HepG2 (cell line): Measurements from ENCODE around the gene ACVR1C. TPM values are rescaled to one million over a fixed set of nuclear protein-coding genes. Genes with fewer than 3 reads are reported as not detected.

Experiments
- ATAC-seq: fragments of 200-7000 bp; cut with Tn5 transposase; 3 replicates; pipeline ENCODE4 v1.9.1; 2020; ENCODE audit warnings: mild to moderate bottlenecking, moderate library complexity
- BruUV-seq: library from RNA; stranded (reverse); fragments of 400-500 nt; replicated peaks from 2 replicates; lab custom pipeline; 2021; lab: Mats Ljungman, UMichigan
- CTCF ChIA-PET: fragments of 300-600 bp; formaldehyde crosslinking; extraction: SDS; loops from one replicate; lab custom pipeline; 2021; ENCODE audit warnings: low total read pairs, inconsistent platforms, low intra/inter-chr PET ratio; lab: Yijun Ruan, JAX
- POLR2A ChIA-PET: fragments of 350-600 bp; sonication (Branson Sonifier 250); formaldehyde crosslinking; loops from one replicate; lab custom pipeline; 2020; ENCODE audit warnings: antibody characterized with exemption, inconsistent platforms; lab: Yijun Ruan, JAX
- DNase-seq: peaks from one replicate; pipeline ENCODE4 v3.0.0-alpha.2; 2015; ENCODE audit warnings: low spot score
- FAIRE-seq: peaks from 3 replicates; lab custom pipeline; 2011; peaks lifted over from hg19 to GRCh38; lab: Jason Lieb, UNC
- H2AFZ ChIP-seq: one replicate; pipeline ENCODE4 v1.6.1; 2011; ENCODE audit warnings: low read length, inconsistent platforms
- H3K27ac ChIP-seq: fragments of 300-600 bp; 3 replicates; pipeline ENCODE4 v1.8.0; 2011; ENCODE audit warnings: mixed run types, mild to moderate bottlenecking, mixed read lengths, low read length, inconsistent platforms; ENCODE audit not compliant: insufficient read depth; ENCODE audit errors: extremely low read length
- H3K27me3 ChIP-seq, 2 experiments: fragments of 200-600 bp in 1 of 2; 2 replicates in 1 of 2; 3 replicates in 1 of 2; pipeline versions ENCODE4 v1.6.0 to v1.8.0; 2011; ENCODE audit warnings: low read length in 2 of 2, mild to moderate bottlenecking in 2 of 2, moderate library complexity in 2 of 2, inconsistent platforms in 1 of 2; ENCODE audit not compliant: insufficient read depth in 2 of 2, control insufficient read depth in 1 of 2
- H3K36me3 ChIP-seq, 2 experiments: fragments of 200-600 bp in 1 of 2; replicated peaks in 1 of 2; 2 replicates in 1 of 2; 3 replicates in 1 of 2; pipeline versions ENCODE4 v1.5.1 to v1.8.0; 2011; ENCODE audit warnings: low read length in 2 of 2, inconsistent platforms in 1 of 2; ENCODE audit not compliant: insufficient read depth in 2 of 2, control insufficient read depth in 1 of 2
- H3K4me1 ChIP-seq: 2 replicates; pipeline ENCODE4 v1.5.1; 2012; ENCODE audit warnings: low read length, inconsistent platforms; ENCODE audit not compliant: insufficient read depth
- H3K4me2 ChIP-seq: 2 replicates; pipeline ENCODE4 v1.6.0; 2011; ENCODE audit warnings: low read depth, low read length, inconsistent platforms
- H3K4me3 ChIP-seq, 3 experiments: fragments of 200-600 bp in 1 of 3; sonication (generic), shearing (Covaris generic) in 1 of 3; replicated peaks in 1 of 3; 2 replicates each; pipeline ENCODE4 v1.5.1; 2011 to 2016; ENCODE audit warnings: low read length in 3 of 3, inconsistent platforms in 2 of 3, low read depth in 2 of 3, mild to moderate bottlenecking in 2 of 3, control low read depth in 1 of 3, mixed read lengths in 1 of 3; ENCODE audit not compliant: insufficient read depth in 1 of 3
- H3K79me2 ChIP-seq: one replicate; pipeline ENCODE4 v1.6.1; 2011; ENCODE audit warnings: low read length, inconsistent platforms; ENCODE audit not compliant: insufficient read depth
- H3K9ac ChIP-seq: 2 replicates; pipeline ENCODE4 v1.6.0; 2011; ENCODE audit warnings: mild to moderate bottlenecking, low read depth, low read length, inconsistent platforms; ENCODE audit not compliant: insufficient read depth
- H3K9me3 ChIP-seq: 2 replicates; pipeline ENCODE4 v1.5.1; 2012; ENCODE audit warnings: mild to moderate bottlenecking, low read length
- H4K20me1 ChIP-seq: 2 replicates; pipeline ENCODE4 v1.6.0; 2011; ENCODE audit warnings: inconsistent platforms, mild to moderate bottlenecking, low read length, moderate library complexity; ENCODE audit not compliant: insufficient read depth
- ARHGAP35 ChIP-seq: sonication (generic); formaldehyde crosslinking; IDR thresholded peaks from 2 replicates; pipeline ENCODE4 v1.9.0; 2022; ENCODE audit warnings: mild to moderate bottlenecking, inconsistent platforms, moderate library complexity, missing genetic modification reagents, borderline replicate concordance
- ZBTB20 ChIP-seq: sonication (generic); formaldehyde crosslinking; IDR thresholded peaks from 2 replicates; pipeline ENCODE4 v1.8.1; 2023; ENCODE audit warnings: missing genetic modification reagents, low read depth, mild to moderate bottlenecking, borderline replicate concordance
- ZNF720 ChIP-seq: sonication (generic); formaldehyde crosslinking; IDR thresholded peaks from 2 replicates; pipeline ENCODE4 v1.4.0; 2020; ENCODE audit warnings: missing genetic modification reagents
- WGBS: methylation state at CpG from one replicate; pipeline ENCODE4 v1.1.6; 2017; ENCODE audit warnings: low lambda C conversion rate; 5-methylcytosine and 5-hydroxymethylcytosine counted together
- in situ Hi-C: cut with HindIII; loops from 2 replicates; pipeline ENCODE4 v1.10.0; 2017; ENCODE audit warnings: low pct_unique_long_range_greater_than_20kb; ENCODE audit not compliant: extremely low pct_ligation_motif_present
- intact Hi-C: fragments of 100-400 bp; cut with micrococcal nuclease; formaldehyde crosslinking; loops from one replicate; pipeline ENCODE4 v1.10.0; 2022; ENCODE audit not compliant: unreplicated experiment
- polyA plus RNA-seq, 8 experiments: library from polyadenylated mRNA; depleted of rRNA in 3 of 8; stranded (reverse) in 7 of 8; unstranded in 1 of 8; fragments of >200 nt; fragmentation: Illumina TruSeq in 4 of 8; extraction: Trizol in 4 of 8; gene quantifications; 2 replicates each; pipeline versions ENCODE4 v1.2.1 to v1.2.3, GENCODE V29; 2011 to 2016; ENCODE audit warnings: low read depth in 4 of 8, missing spikeins in 1 of 8, mixed read lengths in 1 of 8; ENCODE audit not compliant: insufficient read depth in 1 of 8
- total RNA-seq, 5 experiments: library from RNA; depleted of rRNA; stranded (reverse); fragments of >200 nt; fragmentation: Illumina TruSeq; extraction: Trizol; gene quantifications; 2 replicates each; pipeline ENCODE4 v1.2.3, GENCODE V29; 2016; ENCODE audit warnings: low read depth in 1 of 5
- TF ChIP-seq, protein P1 (sequence below): sonication (generic); formaldehyde crosslinking; IDR thresholded peaks from 2 replicates; pipeline ENCODE4 v1.9.0; 2021; ENCODE audit warnings: missing genetic modification reagents, mild to moderate bottlenecking, borderline replicate concordance
- TF ChIP-seq, protein P2 (sequence below): sonication (generic); formaldehyde crosslinking; IDR thresholded peaks from 2 replicates; pipeline ENCODE4 v1.9.0; 2021; ENCODE audit warnings: missing genetic modification reagents, borderline replicate concordance
- TF ChIP-seq, protein P3 (sequence below): fragments of 450-650 bp; IDR thresholded peaks from 2 replicates; pipeline ENCODE4 v1.6.1; 2017
- TF ChIP-seq, protein P4 (sequence below): sonication (generic); formaldehyde crosslinking; IDR thresholded peaks from 2 replicates; pipeline ENCODE4; 2020; ENCODE audit warnings: missing genetic modification reagents, mild to moderate bottlenecking, borderline replicate concordance
- TF ChIP-seq, protein P5 (sequence below): sonication (generic); formaldehyde crosslinking; IDR thresholded peaks from 2 replicates; pipeline ENCODE4 v1.4.0; 2020; ENCODE audit warnings: missing genetic modification reagents

The ACVR1C gene
- total and polyA plus RNA-seq, 2 of the 13 experiments (the other 11 are each of a cell fraction or from before 2014, with no cell fraction given): 0.05 to 1.0 TPM

DNA sequence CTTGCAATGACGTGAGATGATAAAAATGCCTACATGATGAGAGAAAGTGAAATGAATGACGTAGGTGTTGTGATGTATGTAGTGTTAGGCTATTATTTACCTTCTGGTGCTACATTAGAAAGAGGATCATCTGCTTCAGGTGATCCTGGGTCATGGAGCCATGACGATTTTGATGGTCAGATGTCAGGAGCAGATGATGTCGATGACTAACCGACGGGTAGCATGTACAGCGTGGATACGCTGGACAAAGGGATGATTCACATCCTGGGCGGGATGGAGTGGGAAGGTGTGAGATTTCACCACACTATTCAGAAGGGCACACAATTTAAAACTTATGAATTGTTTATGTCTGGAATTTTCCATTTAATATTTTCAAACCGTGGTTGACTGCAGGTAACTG, 43.5 kb upstream of the ACVR1C start (continued):
- TF ChIP-seq ARHGAP35 (CRISPR knock-in tag): no peak

DNA sequence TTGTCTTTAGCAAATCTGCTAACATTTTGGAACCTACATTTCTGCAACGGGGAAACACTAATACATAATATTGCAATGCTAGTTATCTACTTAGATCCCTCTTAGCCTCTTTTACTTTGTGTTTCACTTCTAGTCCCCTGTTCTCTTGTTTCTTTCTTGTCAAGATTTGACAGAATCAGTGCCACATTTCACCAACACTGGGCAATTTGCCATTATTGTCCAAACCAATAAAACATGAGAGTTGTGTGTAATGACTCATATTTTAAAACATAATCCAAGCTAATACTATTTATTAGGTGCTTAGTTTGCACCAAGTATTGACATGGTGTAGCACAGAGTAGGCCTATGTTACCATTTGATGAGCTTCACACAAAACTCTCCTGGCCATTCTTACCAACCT, 33.7 kb upstream of the ACVR1C start:
- WGBS: 57% methylated on average over 1 of the region's 1 CpG
- no peak overlapping the region for H3K4me2 ChIP-seq
- FAIRE-seq (no peak), ATAC-seq (no peak), DNase-seq (no peak)
- no peaks in the 10 kb centered on the region for H3K36me3 ChIP-seq
- no peaks in the 10 kb centered on the region for H3K9me3 ChIP-seq
- CTCF ChIA-PET: no interaction called here
- POLR2A ChIA-PET: no interaction called here
- intact Hi-C loops: no loop called here
- no peaks in the 10 kb centered on the region for H3K27me3 ChIP-seq
- H2AFZ ChIP-seq: no peak overlapping the region
- no peaks in the 10 kb centered on the region for H4K20me1 ChIP-seq
- H3K4me1 ChIP-seq: no peaks in the 10 kb centered on the region
- BruUV-seq: no TSS peak
- in situ Hi-C loops: no loop called here
- no peak overlapping the region for H3K9ac ChIP-seq
- H3K79me2 ChIP-seq: no peaks in the 10 kb centered on the region
- no peak overlapping the region for H3K4me3 ChIP-seq
- H3K27ac ChIP-seq: no peak overlapping the region
- no peak for TF ChIP-seq ZNF720
- no peak for TF ChIP-seq ZBTB20
- TF ChIP-seq, protein P1, sequence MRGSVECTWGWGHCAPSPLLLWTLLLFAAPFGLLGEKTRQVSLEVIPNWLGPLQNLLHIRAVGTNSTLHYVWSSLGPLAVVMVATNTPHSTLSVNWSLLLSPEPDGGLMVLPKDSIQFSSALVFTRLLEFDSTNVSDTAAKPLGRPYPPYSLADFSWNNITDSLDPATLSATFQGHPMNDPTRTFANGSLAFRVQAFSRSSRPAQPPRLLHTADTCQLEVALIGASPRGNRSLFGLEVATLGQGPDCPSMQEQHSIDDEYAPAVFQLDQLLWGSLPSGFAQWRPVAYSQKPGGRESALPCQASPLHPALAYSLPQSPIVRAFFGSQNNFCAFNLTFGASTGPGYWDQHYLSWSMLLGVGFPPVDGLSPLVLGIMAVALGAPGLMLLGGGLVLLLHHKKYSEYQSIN: no peak
- TF ChIP-seq, protein P2, sequence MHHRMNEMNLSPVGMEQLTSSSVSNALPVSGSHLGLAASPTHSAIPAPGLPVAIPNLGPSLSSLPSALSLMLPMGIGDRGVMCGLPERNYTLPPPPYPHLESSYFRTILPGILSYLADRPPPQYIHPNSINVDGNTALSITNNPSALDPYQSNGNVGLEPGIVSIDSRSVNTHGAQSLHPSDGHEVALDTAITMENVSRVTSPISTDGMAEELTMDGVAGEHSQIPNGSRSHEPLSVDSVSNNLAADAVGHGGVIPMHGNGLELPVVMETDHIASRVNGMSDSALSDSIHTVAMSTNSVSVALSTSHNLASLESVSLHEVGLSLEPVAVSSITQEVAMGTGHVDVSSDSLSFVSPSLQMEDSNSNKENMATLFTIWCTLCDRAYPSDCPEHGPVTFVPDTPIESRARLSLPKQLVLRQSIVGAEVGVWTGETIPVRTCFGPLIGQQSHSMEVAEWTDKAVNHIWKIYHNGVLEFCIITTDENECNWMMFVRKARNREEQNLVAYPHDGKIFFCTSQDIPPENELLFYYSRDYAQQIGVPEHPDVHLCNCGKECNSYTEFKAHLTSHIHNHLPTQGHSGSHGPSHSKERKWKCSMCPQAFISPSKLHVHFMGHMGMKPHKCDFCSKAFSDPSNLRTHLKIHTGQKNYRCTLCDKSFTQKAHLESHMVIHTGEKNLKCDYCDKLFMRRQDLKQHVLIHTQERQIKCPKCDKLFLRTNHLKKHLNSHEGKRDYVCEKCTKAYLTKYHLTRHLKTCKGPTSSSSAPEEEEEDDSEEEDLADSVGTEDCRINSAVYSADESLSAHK (CRISPR knock-in tag): no peak
- TF ChIP-seq, protein P3, sequence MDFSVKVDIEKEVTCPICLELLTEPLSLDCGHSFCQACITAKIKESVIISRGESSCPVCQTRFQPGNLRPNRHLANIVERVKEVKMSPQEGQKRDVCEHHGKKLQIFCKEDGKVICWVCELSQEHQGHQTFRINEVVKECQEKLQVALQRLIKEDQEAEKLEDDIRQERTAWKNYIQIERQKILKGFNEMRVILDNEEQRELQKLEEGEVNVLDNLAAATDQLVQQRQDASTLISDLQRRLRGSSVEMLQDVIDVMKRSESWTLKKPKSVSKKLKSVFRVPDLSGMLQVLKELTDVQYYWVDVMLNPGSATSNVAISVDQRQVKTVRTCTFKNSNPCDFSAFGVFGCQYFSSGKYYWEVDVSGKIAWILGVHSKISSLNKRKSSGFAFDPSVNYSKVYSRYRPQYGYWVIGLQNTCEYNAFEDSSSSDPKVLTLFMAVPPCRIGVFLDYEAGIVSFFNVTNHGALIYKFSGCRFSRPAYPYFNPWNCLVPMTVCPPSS: no peak
- TF ChIP-seq, protein P4, sequence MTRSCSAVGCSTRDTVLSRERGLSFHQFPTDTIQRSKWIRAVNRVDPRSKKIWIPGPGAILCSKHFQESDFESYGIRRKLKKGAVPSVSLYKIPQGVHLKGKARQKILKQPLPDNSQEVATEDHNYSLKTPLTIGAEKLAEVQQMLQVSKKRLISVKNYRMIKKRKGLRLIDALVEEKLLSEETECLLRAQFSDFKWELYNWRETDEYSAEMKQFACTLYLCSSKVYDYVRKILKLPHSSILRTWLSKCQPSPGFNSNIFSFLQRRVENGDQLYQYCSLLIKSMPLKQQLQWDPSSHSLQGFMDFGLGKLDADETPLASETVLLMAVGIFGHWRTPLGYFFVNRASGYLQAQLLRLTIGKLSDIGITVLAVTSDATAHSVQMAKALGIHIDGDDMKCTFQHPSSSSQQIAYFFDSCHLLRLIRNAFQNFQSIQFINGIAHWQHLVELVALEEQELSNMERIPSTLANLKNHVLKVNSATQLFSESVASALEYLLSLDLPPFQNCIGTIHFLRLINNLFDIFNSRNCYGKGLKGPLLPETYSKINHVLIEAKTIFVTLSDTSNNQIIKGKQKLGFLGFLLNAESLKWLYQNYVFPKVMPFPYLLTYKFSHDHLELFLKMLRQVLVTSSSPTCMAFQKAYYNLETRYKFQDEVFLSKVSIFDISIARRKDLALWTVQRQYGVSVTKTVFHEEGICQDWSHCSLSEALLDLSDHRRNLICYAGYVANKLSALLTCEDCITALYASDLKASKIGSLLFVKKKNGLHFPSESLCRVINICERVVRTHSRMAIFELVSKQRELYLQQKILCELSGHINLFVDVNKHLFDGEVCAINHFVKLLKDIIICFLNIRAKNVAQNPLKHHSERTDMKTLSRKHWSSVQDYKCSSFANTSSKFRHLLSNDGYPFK: no peak
- TF ChIP-seq, protein P5, sequence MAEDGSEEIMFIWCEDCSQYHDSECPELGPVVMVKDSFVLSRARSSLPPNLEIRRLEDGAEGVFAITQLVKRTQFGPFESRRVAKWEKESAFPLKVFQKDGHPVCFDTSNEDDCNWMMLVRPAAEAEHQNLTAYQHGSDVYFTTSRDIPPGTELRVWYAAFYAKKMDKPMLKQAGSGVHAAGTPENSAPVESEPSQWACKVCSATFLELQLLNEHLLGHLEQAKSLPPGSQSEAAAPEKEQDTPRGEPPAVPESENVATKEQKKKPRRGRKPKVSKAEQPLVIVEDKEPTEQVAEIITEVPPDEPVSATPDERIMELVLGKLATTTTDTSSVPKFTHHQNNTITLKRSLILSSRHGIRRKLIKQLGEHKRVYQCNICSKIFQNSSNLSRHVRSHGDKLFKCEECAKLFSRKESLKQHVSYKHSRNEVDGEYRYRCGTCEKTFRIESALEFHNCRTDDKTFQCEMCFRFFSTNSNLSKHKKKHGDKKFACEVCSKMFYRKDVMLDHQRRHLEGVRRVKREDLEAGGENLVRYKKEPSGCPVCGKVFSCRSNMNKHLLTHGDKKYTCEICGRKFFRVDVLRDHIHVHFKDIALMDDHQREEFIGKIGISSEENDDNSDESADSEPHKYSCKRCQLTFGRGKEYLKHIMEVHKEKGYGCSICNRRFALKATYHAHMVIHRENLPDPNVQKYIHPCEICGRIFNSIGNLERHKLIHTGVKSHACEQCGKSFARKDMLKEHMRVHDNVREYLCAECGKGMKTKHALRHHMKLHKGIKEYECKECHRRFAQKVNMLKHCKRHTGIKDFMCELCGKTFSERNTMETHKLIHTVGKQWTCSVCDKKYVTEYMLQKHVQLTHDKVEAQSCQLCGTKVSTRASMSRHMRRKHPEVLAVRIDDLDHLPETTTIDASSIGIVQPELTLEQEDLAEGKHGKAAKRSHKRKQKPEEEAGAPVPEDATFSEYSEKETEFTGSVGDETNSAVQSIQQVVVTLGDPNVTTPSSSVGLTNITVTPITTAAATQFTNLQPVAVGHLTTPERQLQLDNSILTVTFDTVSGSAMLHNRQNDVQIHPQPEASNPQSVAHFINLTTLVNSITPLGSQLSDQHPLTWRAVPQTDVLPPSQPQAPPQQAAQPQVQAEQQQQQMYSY (CRISPR knock-in tag): no peak
